ENCODE results near the gene APP.

DNA sequence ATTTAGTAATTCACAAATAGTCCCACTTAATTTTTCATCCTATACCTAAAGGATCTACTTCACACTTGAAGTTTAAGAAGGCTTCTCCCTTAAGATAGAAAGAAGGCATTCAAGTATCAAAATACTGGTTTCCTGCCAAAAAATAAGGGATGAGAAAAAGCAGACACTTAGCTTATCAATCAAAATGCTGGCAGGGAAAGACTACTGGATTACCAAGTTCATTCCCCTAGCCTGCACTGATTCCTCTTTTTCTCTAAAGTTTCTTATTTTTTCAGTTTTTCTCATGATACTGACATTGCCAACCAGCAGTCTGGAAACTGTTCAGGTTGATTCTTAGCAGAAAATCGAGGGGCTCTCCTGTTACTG is 231.2 kb downstream of the APP start:
- TF ChIP-seq POLR2A (IDR thresholded peaks at IDR 0.05): no peak
- TF ChIP-seq, protein P1, sequence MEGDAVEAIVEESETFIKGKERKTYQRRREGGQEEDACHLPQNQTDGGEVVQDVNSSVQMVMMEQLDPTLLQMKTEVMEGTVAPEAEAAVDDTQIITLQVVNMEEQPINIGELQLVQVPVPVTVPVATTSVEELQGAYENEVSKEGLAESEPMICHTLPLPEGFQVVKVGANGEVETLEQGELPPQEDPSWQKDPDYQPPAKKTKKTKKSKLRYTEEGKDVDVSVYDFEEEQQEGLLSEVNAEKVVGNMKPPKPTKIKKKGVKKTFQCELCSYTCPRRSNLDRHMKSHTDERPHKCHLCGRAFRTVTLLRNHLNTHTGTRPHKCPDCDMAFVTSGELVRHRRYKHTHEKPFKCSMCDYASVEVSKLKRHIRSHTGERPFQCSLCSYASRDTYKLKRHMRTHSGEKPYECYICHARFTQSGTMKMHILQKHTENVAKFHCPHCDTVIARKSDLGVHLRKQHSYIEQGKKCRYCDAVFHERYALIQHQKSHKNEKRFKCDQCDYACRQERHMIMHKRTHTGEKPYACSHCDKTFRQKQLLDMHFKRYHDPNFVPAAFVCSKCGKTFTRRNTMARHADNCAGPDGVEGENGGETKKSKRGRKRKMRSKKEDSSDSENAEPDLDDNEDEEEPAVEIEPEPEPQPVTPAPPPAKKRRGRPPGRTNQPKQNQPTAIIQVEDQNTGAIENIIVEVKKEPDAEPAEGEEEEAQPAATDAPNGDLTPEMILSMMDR (IDR thresholded peaks at IDR 0.05): no peak
